GM19324 (cell line): ENCODE results near the gene AGMO.
"Not testable (repeated sequence)": the region's sequence is repeated elsewhere in the genome, so short reads cannot be mapped to it uniquely, and the experiment has no call there.

Source experiments
- ATAC-seq: cut with Tn5 transposase; IDR thresholded peaks from one replicate; pipeline ENCODE4 v1.9.1; 2021; ENCODE audit warnings: mild to moderate bottlenecking, moderate library complexity; ENCODE audit not compliant: unreplicated experiment, low FRiP score

AGMO gene

GRCh38 chr7:15334536-15335263 is 227.1 kb downstream of the AGMO start:
- ATAC-seq: no peak

- no peak for ATAC-seq
Measured at GRCh38 chr7:15332956-15333355, 228.9 kb downstream of the AGMO start.

GRCh38 chr7:15330943-15331342 is 230.9 kb downstream of the AGMO start:
- ATAC-seq: no peak

GRCh38 chr7:15327001-15327400 is 234.8 kb downstream of the AGMO start:
- ATAC-seq: no peak

- ATAC-seq: no peak
Measured at GRCh38 chr7:15326044-15326644, 235.7 kb downstream of the AGMO start.

- ATAC-seq: no peak
Measured at GRCh38 chr7:15323550-15323949, 238.3 kb downstream of the AGMO start.

- ATAC-seq: no peak
Measured at GRCh38 chr7:15317215-15317614, 244.6 kb downstream of the AGMO start.

- no peak for ATAC-seq
Measured at GRCh38 chr7:15315678-15316077, 246.1 kb downstream of the AGMO start.

GRCh38 chr7:15314922-15315321 is 246.9 kb downstream of the AGMO start:
- ATAC-seq: no peak

GRCh38 chr7:15313361-15313760 is 248.5 kb downstream of the AGMO start:
- no peak for ATAC-seq

- ATAC-seq: no peak
Measured at GRCh38 chr7:15309872-15310271, 251.9 kb downstream of the AGMO start.

- no peak for ATAC-seq
Measured at GRCh38 chr7:15308821-15309220, 253.0 kb downstream of the AGMO start.

GRCh38 chr7:15306296-15306695 is 255.5 kb downstream of the AGMO start:
- no peak for ATAC-seq

GRCh38 chr7:15305002-15305600 is 256.7 kb downstream of the AGMO start:
- ATAC-seq: no peak

GRCh38 chr7:15303357-15303756 is 258.5 kb downstream of the AGMO start:
- ATAC-seq: no peak

GRCh38 chr7:15300986-15301385 is 260.8 kb downstream of the AGMO start:
- ATAC-seq: not testable (repeated sequence)

- ATAC-seq: no peak
Measured at GRCh38 chr7:15292138-15292537, 269.7 kb downstream of the AGMO start.

- no peak for ATAC-seq
Measured at GRCh38 chr7:15291699-15292098, 270.1 kb downstream of the AGMO start.

GRCh38 chr7:15288741-15289140 is 273.1 kb downstream of the AGMO start:
- ATAC-seq: no peak

GRCh38 chr7:15284396-15284795 is 277.4 kb downstream of the AGMO start:
- no peak for ATAC-seq

GRCh38 chr7:15280078-15280733 is 281.6 kb downstream of the AGMO start:
- no peak for ATAC-seq
